HepG2 (cell line): ENCODE results near the gene NFATC2. TPM values are rescaled to one million over a fixed set of nuclear protein-coding genes. Genes with fewer than 3 reads are reported as not detected.
A peak's percentile ranks its signal among the peaks of the same experiment; 100 is the strongest.

ENCODE experiments used
- ETV5 ChIP-seq: IDR thresholded peaks from 2 replicates; pipeline ENCODE4 v1.6.1; 2018; ENCODE audit warnings: missing biosample characterization, missing genetic modification reagents, inconsistent platforms, borderline replicate concordance
- ETV6 ChIP-seq: sonication (generic); formaldehyde crosslinking; conservative IDR thresholded peaks from 2 replicates; pipeline ENCODE4 v1.4.0; 2020; ENCODE audit warnings: missing genetic modification reagents
- GABPB1 ChIP-seq: IDR thresholded peaks from 2 replicates; pipeline ENCODE4 v1.6.1; 2016; ENCODE audit warnings: mild to moderate bottlenecking, missing genetic modification reagents, moderate library complexity, missing compliant biosample characterization
- KDM2A ChIP-seq: sonication (generic); formaldehyde crosslinking; IDR thresholded peaks from 2 replicates; pipeline ENCODE4 v1.4.0; 2020; ENCODE audit warnings: low read depth, missing genetic modification reagents, borderline replicate concordance
- NFKB2 ChIP-seq: sonication (generic); formaldehyde crosslinking; IDR thresholded peaks from 2 replicates; pipeline ENCODE4 v1.4.0; 2020; ENCODE audit warnings: missing genetic modification reagents, borderline replicate concordance
- NONO ChIP-seq, 2 experiments: fragments of 450-650 bp in 1 of 2; sonication (generic) in 1 of 2; formaldehyde crosslinking in 1 of 2; IDR thresholded peaks in 1 of 2; conservative IDR thresholded peaks in 1 of 2; 2 replicates each; pipeline versions ENCODE4 v1.6.1 to v1.8.0; 2017 to 2022; ENCODE audit warnings: mild to moderate bottlenecking in 1 of 2, missing genetic modification reagents in 1 of 2, moderate library complexity in 1 of 2
- POGK ChIP-seq: sonication (generic); formaldehyde crosslinking; conservative IDR thresholded peaks from 2 replicates; pipeline ENCODE4 v1.8.0; 2022; ENCODE audit warnings: mild to moderate bottlenecking, moderate library complexity, missing genetic modification reagents
- RNF2 ChIP-seq: fragments of 450-650 bp; conservative IDR thresholded peaks from 2 replicates; pipeline ENCODE4 v1.6.1; 2016; ENCODE audit warnings: low read depth
- TBX2 ChIP-seq: sonication (generic); formaldehyde crosslinking; IDR thresholded peaks from 2 replicates; pipeline ENCODE4 v1.5.0; 2020; ENCODE audit warnings: missing genetic modification reagents, mild to moderate bottlenecking, borderline replicate concordance
- ZBED4 ChIP-seq: sonication (generic); formaldehyde crosslinking; IDR thresholded peaks from 2 replicates; pipeline ENCODE4 v1.4.0; 2020; ENCODE audit warnings: missing genetic modification reagents, borderline replicate concordance
- ZNF501 ChIP-seq: sonication (generic); formaldehyde crosslinking; IDR thresholded peaks from 2 replicates; pipeline ENCODE4 v1.5.1; 2020; ENCODE audit warnings: mild to moderate bottlenecking, moderate library complexity, missing genetic modification reagents
- ZNF513 ChIP-seq: sonication (generic); formaldehyde crosslinking; conservative IDR thresholded peaks from 2 replicates; pipeline ENCODE4 v1.5.0; 2020; ENCODE audit warnings: missing genetic modification reagents
- ZNF580 ChIP-seq: IDR thresholded peaks from 2 replicates; pipeline ENCODE4 v1.6.1; 2016; ENCODE audit warnings: low read depth, borderline replicate concordance
- ZNF777 ChIP-seq: sonication (generic); formaldehyde crosslinking; IDR thresholded peaks from 2 replicates; pipeline ENCODE4 v1.4.0; 2020; ENCODE audit warnings: missing genetic modification reagents
- ZSCAN31 ChIP-seq: sonication (generic); formaldehyde crosslinking; IDR thresholded peaks from 2 replicates; pipeline ENCODE4 v1.5.0; 2020; ENCODE audit warnings: low read depth, mild to moderate bottlenecking, missing genetic modification reagents
- polyA plus RNA-seq, 8 experiments: library from polyadenylated mRNA; depleted of rRNA in 3 of 8; stranded (reverse) in 7 of 8; unstranded in 1 of 8; fragments of >200 nt; fragmentation: Illumina TruSeq in 4 of 8; extraction: Trizol in 4 of 8; gene quantifications; 2 replicates each; pipeline versions ENCODE4 v1.2.1 to v1.2.3, GENCODE V29; 2011 to 2016; ENCODE audit warnings: low read depth in 4 of 8, missing spikeins in 1 of 8, mixed read lengths in 1 of 8; ENCODE audit not compliant: insufficient read depth in 1 of 8
- total RNA-seq, 5 experiments: library from RNA; depleted of rRNA; stranded (reverse); fragments of >200 nt; fragmentation: Illumina TruSeq; extraction: Trizol; gene quantifications; 2 replicates each; pipeline ENCODE4 v1.2.3, GENCODE V29; 2016; ENCODE audit warnings: low read depth in 1 of 5

Gene NFATC2
- total and polyA plus RNA-seq, 2 of the 13 experiments (the other 11 are each of a cell fraction or from before 2014, with no cell fraction given), result 1.9 to 3.3 TPM

GRCh38 chr20:51541189-51542032 lies 1.1 kb downstream of the NFATC2 start (continued):
- no peak for TF ChIP-seq ZNF513 (CRISPR knock-in tag)
- peak; percentile 20; the same call in 1 of the 2 replicates for TF ChIP-seq POGK (CRISPR knock-in tag)
- no peak for TF ChIP-seq NONO (IDR thresholded peaks at IDR 0.05)
- TF ChIP-seq NONO (CRISPR knock-in tag; conservative IDR thresholded peaks at IDR 0.05), result peak; percentile 50
- TF ChIP-seq ETV6 (CRISPR knock-in tag), result no peak
- peak; percentile 35; the same call in 1 of the 2 replicates for TF ChIP-seq GABPB1
- TF ChIP-seq KDM2A (CRISPR knock-in tag), result peak; percentile 11; the same call in 1 of the 2 replicates
- TF ChIP-seq NFKB2, result peak; percentile 60; the same call in 1 of the 2 replicates
- no peak for TF ChIP-seq ZSCAN31
- TF ChIP-seq ZNF777 (CRISPR knock-in tag), result no peak
- TF ChIP-seq ZBED4 (CRISPR knock-in tag), result no peak; the same call in 1 of the 2 replicates
- TF ChIP-seq TBX2 (CRISPR knock-in tag), result peak; percentile 94
- TF ChIP-seq RNF2, result no peak
- peak; percentile 37; the same call in 1 of the 2 replicates for TF ChIP-seq ETV5 (CRISPR knock-in tag)
- TF ChIP-seq ZNF580, result peak; percentile 66; the same call in 1 of the 2 replicates
- TF ChIP-seq ZNF501, result peak; percentile 71
